ENCODE measurements around the gene KIF26A. TPM values are rescaled to one million over a fixed set of nuclear protein-coding genes. Genes with fewer than 3 reads are reported as not detected.
A peak's percentile ranks its signal among the peaks of the same experiment; 100 is the strongest.

Gene KIF26A
- total RNA-seq, 4 donors from 2014 or later, result 2.1 to 6.1 (median 4.6) TPM

GRCh38 chr14:104134061-104134965 lies 4.1 kb upstream of the KIF26A start:
- peaks cover 9% of the 10 kb centered on the region for H3K9me3 ChIP-seq
- peak; percentile 51 to 75 for DNase-seq (ENCODE audit: low spot score in 2 of 2)
- no peak overlapping the region for H3K4me3 ChIP-seq
- peaks cover 37% of the 10 kb centered on the region for H3K4me1 ChIP-seq
- H3K27ac ChIP-seq, result no peak overlapping the region
- TF ChIP-seq POLR2AphosphoS5 (IDR thresholded peaks at IDR 0.05) (no peak), EP300 (IDR thresholded peaks at IDR 0.05) (no peak), CTCF (IDR thresholded peaks at IDR 0.05) (no peak), POLR2A (IDR thresholded peaks at IDR 0.05) (no peak)
- 48% methylated on average over 21 of the region's 31 CpGs for WGBS
- H3K27me3 ChIP-seq, result peaks cover 71% of the 10 kb centered on the region
- no peaks in the 10 kb centered on the region for H3K36me3 ChIP-seq

GRCh38 chr14:104135121-104135903 lies 3.1 kb upstream of the KIF26A start:
- WGBS, result 5% methylated on average over 20 of the region's 47 CpGs
- TF ChIP-seq POLR2A (IDR thresholded peaks at IDR 0.05), result no peak
- no peak for TF ChIP-seq CTCF (IDR thresholded peaks at IDR 0.05)
- no peak for TF ChIP-seq POLR2AphosphoS5 (IDR thresholded peaks at IDR 0.05)
- no peak for TF ChIP-seq EP300 (IDR thresholded peaks at IDR 0.05)
- Histone ChIP-seq H3K36me3 (no peaks in the 10 kb centered on the region), H3K27ac (no peak overlapping the region), H3K4me3 (no peak overlapping the region), H3K9me3 (no peaks in the 10 kb centered on the region), H3K4me1 (peaks cover 46% of the 10 kb centered on the region), H3K27me3 (peaks cover 81% of the 10 kb centered on the region)
- peak; percentile 64 to 79 for DNase-seq (ENCODE audit: low spot score in 2 of 2)

- WGBS, result no CpG with 5 or more reads among the region's 78 CpGs
- Histone ChIP-seq H3K27me3 (peaks cover 85% of the 10 kb centered on the region), H3K36me3 (no peaks in the 10 kb centered on the region), H3K4me1 (peaks cover 46% of the 10 kb centered on the region), H3K4me3 (peak overlapping the region; percentile 57), H3K27ac (no peak overlapping the region), H3K9me3 (no peaks in the 10 kb centered on the region)
- DNase-seq (ENCODE audit: low spot score in 2 of 2), result no peak
- TF ChIP-seq POLR2A (IDR thresholded peaks at IDR 0.05), result no peak
These were observed 2.4 kb upstream of the KIF26A start for GRCh38 chr14:104135904-104136471.

GRCh38 chr14:104136472-104137296 lies 1.7 kb upstream of the KIF26A start:
- H3K4me3 ChIP-seq, result peak overlapping the region; percentile 57
- peak; percentile 62 to 75 for DNase-seq (ENCODE audit: low spot score in 2 of 2)
- no peaks in the 10 kb centered on the region for H3K36me3 ChIP-seq
- TF ChIP-seq CTCF (IDR thresholded peaks at IDR 0.05), result no peak
- no peak for TF ChIP-seq POLR2A (IDR thresholded peaks at IDR 0.05)
- no peak for TF ChIP-seq POLR2AphosphoS5 (IDR thresholded peaks at IDR 0.05)
- TF ChIP-seq EP300 (IDR thresholded peaks at IDR 0.05), result no peak
- no peak overlapping the region for H3K27ac ChIP-seq
- no peaks in the 10 kb centered on the region for H3K9me3 ChIP-seq
- WGBS, result 6% methylated on average over 31 of the region's 77 CpGs
- H3K4me1 ChIP-seq, result peaks cover 46% of the 10 kb centered on the region
- H3K27me3 ChIP-seq, result peaks cover 85% of the 10 kb centered on the region
